Activated naive CD8-positive, alpha-beta T cell treated with anti-CD3 and anti-CD28 coated beads for 36 hours (primary cell): ENCODE results near the gene NR6A1. TPM values are rescaled to one million over a fixed set of nuclear protein-coding genes. Genes with fewer than 3 reads are reported as not detected.

Source experiments
- DNase-seq: peaks from one replicate; pipeline ENCODE4 v3.0.0; 2021
- H3K27ac Mint-ChIP-seq: one replicate; pipeline ENCODE4 v1.8.0; 2022; ENCODE audit warnings: mild to moderate bottlenecking, moderate library complexity, mixed read lengths
- H3K27me3 Mint-ChIP-seq: one replicate; pipeline ENCODE4 v1.8.0; 2022; ENCODE audit warnings: mild to moderate bottlenecking, mixed read lengths
- H3K36me3 Mint-ChIP-seq: one replicate; pipeline ENCODE4 v1.8.0; 2021; ENCODE audit warnings: mild to moderate bottlenecking, mixed read lengths
- H3K4me1 Mint-ChIP-seq: one replicate; pipeline ENCODE4 v1.8.0; 2021; ENCODE audit warnings: mixed read lengths
- H3K4me3 Mint-ChIP-seq: one replicate; pipeline ENCODE4 v1.8.0; 2022; ENCODE audit warnings: mild to moderate bottlenecking, moderate library complexity, mixed read lengths
- H3K9me3 Mint-ChIP-seq: one replicate; pipeline ENCODE4 v1.8.0; 2022; ENCODE audit warnings: mixed read lengths
- total RNA-seq, 2 experiments: library from RNA; stranded (reverse); gene quantifications; one replicate each; pipeline ENCODE4 v1.2.3, GENCODE V29; 2021

NR6A1 gene
- total RNA-seq, 2 experiments from 2014 or later: 1.2 to 1.3 TPM

DNA sequence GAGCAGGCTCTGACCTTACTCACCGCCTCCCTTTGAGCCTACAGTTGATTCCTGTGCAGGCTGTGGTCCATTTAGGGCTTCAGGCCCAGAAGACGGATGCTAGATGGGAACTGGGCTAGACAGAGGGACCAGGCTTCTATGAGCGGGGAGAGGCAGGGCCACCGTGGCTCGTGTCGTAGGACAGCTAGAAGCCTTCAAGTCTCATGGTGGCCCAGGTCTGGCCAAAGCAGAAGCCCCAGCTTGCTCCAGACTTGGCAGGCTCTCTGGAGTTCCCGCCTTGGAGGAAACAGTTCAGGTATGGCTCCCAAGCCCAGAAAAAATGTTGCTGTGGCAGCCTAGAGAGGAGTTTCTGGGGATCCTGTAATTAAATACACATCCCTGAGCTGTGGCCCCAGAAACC is 253.0 kb downstream of the NR6A1 start:
- H3K9me3 Mint-ChIP-seq: no peaks in the 10 kb centered on the region
- H3K36me3 Mint-ChIP-seq: no peaks in the 10 kb centered on the region
- no peak overlapping the region for H3K27ac Mint-ChIP-seq
- H3K4me1 Mint-ChIP-seq: no peaks in the 10 kb centered on the region
- DNase-seq: no peak
- H3K27me3 Mint-ChIP-seq: no peaks in the 10 kb centered on the region
- H3K4me3 Mint-ChIP-seq: no peak overlapping the region

- Mint-ChIP-seq H3K4me3 (no peak overlapping the region), H3K27me3 (no peaks in the 10 kb centered on the region), H3K4me1 (no peaks in the 10 kb centered on the region), H3K9me3 (no peaks in the 10 kb centered on the region), H3K27ac (no peak overlapping the region), H3K36me3 (no peaks in the 10 kb centered on the region)
- no peak for DNase-seq
Observed at GRCh38 chr9:124517600-124517999, 253.5 kb downstream of the NR6A1 start.

GRCh38 chr9:124514874-124515273 is 256.2 kb downstream of the NR6A1 start:
- no peak overlapping the region for H3K27ac Mint-ChIP-seq
- peaks cover 3% of the 10 kb centered on the region for H3K4me1 Mint-ChIP-seq
- H3K27me3 Mint-ChIP-seq: no peaks in the 10 kb centered on the region
- H3K4me3 Mint-ChIP-seq: no peak overlapping the region
- H3K9me3 Mint-ChIP-seq: no peaks in the 10 kb centered on the region
- DNase-seq: no peak
- H3K36me3 Mint-ChIP-seq: no peaks in the 10 kb centered on the region

GRCh38 chr9:124514125-124514524 is 257.0 kb downstream of the NR6A1 start:
- H3K36me3 Mint-ChIP-seq: no peaks in the 10 kb centered on the region

DNA sequence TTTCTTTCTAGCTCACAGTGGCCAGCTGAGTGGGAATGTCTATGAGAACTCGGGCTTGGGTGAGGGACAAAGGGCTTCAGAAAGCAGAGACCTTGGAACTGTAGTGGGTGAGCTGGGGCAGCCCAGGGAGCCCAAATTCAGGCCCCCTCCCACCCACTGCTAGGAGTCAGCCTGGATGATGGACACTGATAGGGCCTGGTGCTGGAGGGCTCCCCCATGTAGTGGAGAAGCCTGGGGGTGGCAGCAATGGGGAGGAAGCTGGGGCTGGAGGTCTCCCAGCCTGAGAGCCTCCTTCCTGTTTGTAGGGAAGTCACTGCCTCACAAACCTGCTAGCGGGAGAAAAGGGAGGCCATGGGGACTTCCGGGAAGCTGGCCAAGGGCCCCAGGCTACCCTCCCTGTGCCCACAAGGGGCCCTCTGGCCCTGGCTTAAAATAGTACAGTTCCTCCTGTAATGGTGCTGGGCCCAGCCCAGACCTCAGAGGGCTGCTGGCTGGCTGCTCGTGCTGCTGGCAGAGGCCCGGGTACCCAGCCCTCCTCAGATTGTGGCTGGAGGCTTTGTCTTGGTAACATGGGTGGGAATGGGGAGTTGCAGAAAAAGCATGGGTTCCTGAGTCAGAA is 257.6 kb downstream of the NR6A1 start:
- Mint-ChIP-seq H3K4me1 (peaks cover 3% of the 10 kb centered on the region), H3K4me3 (no peak overlapping the region), H3K27ac (no peak overlapping the region), H3K36me3 (no peaks in the 10 kb centered on the region), H3K9me3 (no peaks in the 10 kb centered on the region), H3K27me3 (no peaks in the 10 kb centered on the region)
- no peak for DNase-seq

More at GRCh38 chr9:124514125-124514524, 257.0 kb downstream of the NR6A1 start:
- Mint-ChIP-seq H3K4me1 (peaks cover 3% of the 10 kb centered on the region), H3K27me3 (no peaks in the 10 kb centered on the region), H3K27ac (no peak overlapping the region), H3K9me3 (no peaks in the 10 kb centered on the region), H3K4me3 (no peak overlapping the region)
- no peak for DNase-seq

DNA sequence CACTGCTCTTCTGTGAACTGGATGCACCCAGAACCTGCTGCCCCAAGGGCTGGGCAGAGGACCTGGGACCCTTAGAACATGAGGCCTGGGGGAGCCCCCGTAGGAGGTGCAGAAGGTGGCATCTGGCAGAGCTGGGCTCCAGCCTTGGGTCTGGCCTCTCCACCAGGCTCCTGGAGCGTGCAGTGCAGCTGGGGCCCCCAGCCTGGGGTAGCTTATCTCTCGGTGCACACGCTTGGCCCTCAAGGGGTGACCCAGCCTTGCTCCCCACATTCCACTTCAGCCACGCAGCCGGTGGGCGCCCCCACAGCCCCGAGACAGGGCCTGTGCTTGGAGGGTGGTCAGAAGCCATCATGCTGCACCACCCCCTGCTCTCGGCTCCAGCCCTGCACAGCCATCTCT is 258.3 kb downstream of the NR6A1 start:
- H3K27me3 Mint-ChIP-seq: no peaks in the 10 kb centered on the region
- no peak overlapping the region for H3K27ac Mint-ChIP-seq
- H3K9me3 Mint-ChIP-seq: no peaks in the 10 kb centered on the region
- H3K4me1 Mint-ChIP-seq: peaks cover 3% of the 10 kb centered on the region
- DNase-seq: no peak
- no peak overlapping the region for H3K4me3 Mint-ChIP-seq
- H3K36me3 Mint-ChIP-seq: no peaks in the 10 kb centered on the region

GRCh38 chr9:124511891-124512805 is 259.0 kb downstream of the NR6A1 start:
- Mint-ChIP-seq H3K27me3 (no peaks in the 10 kb centered on the region), H3K4me3 (no peak overlapping the region), H3K9me3 (no peaks in the 10 kb centered on the region)

GRCh38 chr9:124511426-124511840 is 259.7 kb downstream of the NR6A1 start:
- H3K9me3 Mint-ChIP-seq: no peaks in the 10 kb centered on the region

More at GRCh38 chr9:124511891-124512805, 259.0 kb downstream of the NR6A1 start:
- no peaks in the 10 kb centered on the region for H3K36me3 Mint-ChIP-seq
- no peak overlapping the region for H3K27ac Mint-ChIP-seq
- DNase-seq: no peak
- H3K4me1 Mint-ChIP-seq: peaks cover 3% of the 10 kb centered on the region

GRCh38 chr9:124510650-124511425 is 260.3 kb downstream of the NR6A1 start:
- Mint-ChIP-seq H3K4me1 (peaks cover 3% of the 10 kb centered on the region), H3K36me3 (no peaks in the 10 kb centered on the region), H3K27me3 (peaks cover 8% of the 10 kb centered on the region), H3K9me3 (no peaks in the 10 kb centered on the region), H3K27ac (no peak overlapping the region), H3K4me3 (no peak overlapping the region)
- DNase-seq: no peak

More at GRCh38 chr9:124511426-124511840, 259.7 kb downstream of the NR6A1 start:
- H3K4me3 Mint-ChIP-seq: no peak overlapping the region
- no peak overlapping the region for H3K27ac Mint-ChIP-seq
- peaks cover 3% of the 10 kb centered on the region for H3K4me1 Mint-ChIP-seq
- no peaks in the 10 kb centered on the region for H3K36me3 Mint-ChIP-seq
- no peak for DNase-seq
- peaks cover 4% of the 10 kb centered on the region for H3K27me3 Mint-ChIP-seq

DNA sequence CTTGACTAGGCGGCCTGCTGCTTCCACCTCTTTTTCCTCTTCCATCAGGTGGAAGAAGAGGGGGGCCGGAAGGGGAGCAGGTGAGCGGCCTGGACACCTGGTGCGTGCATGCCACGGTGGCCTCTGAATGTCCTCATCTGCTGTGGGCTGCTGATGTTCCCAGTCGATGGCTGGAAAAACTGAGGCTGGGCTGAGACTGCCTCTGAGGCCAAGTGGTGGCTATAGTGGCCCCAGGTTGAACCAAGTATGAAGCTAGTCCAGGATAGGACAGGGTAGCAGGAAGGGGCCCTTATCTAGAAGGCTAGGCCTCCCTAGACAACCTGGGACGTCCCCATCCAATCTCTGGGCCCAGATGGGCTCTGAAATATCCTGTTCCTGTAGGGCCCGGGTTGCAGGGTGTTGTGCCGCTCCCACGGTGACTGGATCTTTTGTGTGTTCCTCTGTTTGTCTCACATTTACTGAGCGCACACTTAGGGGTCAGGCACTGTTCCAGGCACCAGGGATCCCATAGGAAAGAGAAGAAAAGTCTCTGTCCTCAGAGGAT is 263.2 kb downstream of the NR6A1 start:
- Mint-ChIP-seq H3K36me3 (no peaks in the 10 kb centered on the region), H3K9me3 (no peaks in the 10 kb centered on the region), H3K4me3 (no peak overlapping the region), H3K4me1 (peaks cover 8% of the 10 kb centered on the region), H3K27ac (no peak overlapping the region), H3K27me3 (peaks cover 27% of the 10 kb centered on the region)
- no peak for DNase-seq

- Mint-ChIP-seq H3K27me3 (peaks cover 28% of the 10 kb centered on the region), H3K9me3 (no peaks in the 10 kb centered on the region), H3K4me1 (peaks cover 8% of the 10 kb centered on the region), H3K4me3 (no peak within 1 kb of the TSS), H3K36me3 (no peaks in the 10 kb centered on the region), H3K27ac (no peak within 1 kb of the TSS)
- no peak for DNase-seq
Observed at GRCh38 chr9:124506931-124507879, 263.9 kb downstream of the NR6A1 start, which contains the start of gene NR5A1. Gene NR5A1, minus strand, starts transcription at chr9:124507399. Its CDS starts 4,004 bp downstream, at chr9:124503395.

DNA sequence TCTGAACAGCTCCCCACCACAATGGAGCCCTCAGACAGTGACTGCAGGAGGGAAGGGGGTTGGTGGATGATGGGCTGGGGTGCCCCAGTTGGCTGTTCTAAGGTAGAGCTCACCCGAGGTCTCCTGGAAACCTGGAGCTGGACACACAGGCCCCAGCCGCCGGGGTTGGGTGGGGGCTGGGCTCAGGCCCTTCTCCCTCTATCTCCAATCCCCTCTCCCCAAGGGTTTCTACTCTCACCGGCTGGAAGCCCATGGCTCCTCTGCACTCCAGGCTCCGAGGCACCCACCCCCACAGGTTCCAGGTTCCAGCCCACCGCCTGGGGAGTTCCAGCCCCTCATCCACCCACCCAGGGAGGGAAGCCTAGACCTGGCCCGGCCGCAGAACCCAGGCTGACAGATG is 264.7 kb downstream of the NR6A1 start:
- H3K27ac Mint-ChIP-seq: no peak overlapping the region
- DNase-seq: no peak
- H3K36me3 Mint-ChIP-seq: no peaks in the 10 kb centered on the region
- no peaks in the 10 kb centered on the region for H3K9me3 Mint-ChIP-seq
- peaks cover 5% of the 10 kb centered on the region for H3K4me1 Mint-ChIP-seq
- H3K4me3 Mint-ChIP-seq: no peak overlapping the region
- H3K27me3 Mint-ChIP-seq: peaks cover 32% of the 10 kb centered on the region

DNA sequence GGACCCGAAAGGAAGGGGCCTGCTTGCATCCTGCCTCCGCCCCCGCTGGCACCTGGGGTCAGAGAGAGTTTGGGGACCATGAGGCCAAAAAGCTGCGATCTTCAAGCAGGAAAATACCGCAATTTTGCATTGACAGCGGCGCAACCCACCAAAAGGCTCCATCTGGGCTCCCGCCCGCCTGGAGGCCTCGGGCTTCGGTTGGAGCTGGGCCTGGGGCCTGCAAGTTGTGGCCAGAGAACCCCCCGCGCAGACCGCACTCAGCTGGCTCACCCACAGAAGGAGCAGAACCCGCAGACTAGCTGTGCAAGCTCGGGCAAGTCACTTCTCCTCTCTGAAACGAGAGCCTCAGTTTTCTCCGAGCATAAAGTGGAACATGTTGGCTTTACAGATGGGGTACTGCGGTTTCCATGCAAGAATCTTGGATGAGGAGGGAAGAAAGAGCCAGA is 265.2 kb downstream of the NR6A1 start:
- Mint-ChIP-seq H3K27ac (no peak overlapping the region), H3K4me1 (peaks cover 8% of the 10 kb centered on the region), H3K9me3 (no peaks in the 10 kb centered on the region), H3K36me3 (no peaks in the 10 kb centered on the region), H3K27me3 (peaks cover 32% of the 10 kb centered on the region), H3K4me3 (no peak overlapping the region)
- DNase-seq: no peak
